Measurements from ENCODE around the gene NOP9.

The NOP9 gene

DNA sequence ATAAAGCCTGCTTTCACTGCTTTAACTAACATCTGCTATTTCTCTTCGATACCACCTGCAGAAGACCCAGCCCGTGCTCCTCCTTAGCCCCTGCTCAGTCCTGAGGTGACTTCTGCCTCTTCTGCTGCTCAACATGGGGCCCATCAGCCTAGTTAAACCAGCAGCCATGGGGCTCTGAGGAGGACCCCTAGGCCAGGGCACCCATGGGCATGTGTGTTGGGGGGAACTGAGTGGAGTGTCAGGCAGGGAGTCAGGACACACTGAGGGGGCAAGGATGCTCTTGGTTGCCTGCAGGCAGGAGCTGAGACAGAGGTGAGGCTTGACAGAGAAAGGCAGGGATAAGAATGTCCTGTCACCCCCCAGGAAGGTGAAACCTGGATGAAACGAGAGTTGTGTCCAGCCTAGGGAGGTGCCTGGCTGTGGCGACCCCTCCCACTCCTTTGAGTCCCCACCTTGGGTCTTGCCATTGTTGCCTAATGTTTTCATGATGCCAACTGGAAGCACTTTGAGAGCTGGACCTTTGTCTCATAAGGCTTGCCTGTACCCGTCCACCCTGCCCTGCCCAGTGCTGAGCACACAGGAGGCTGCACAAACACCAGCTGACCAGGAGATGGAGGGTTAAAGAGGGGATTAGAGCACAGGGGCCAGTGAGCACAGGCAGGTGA lies 15.7 kb upstream of the NOP9 start:
- DNase-seq = no peak

DNA sequence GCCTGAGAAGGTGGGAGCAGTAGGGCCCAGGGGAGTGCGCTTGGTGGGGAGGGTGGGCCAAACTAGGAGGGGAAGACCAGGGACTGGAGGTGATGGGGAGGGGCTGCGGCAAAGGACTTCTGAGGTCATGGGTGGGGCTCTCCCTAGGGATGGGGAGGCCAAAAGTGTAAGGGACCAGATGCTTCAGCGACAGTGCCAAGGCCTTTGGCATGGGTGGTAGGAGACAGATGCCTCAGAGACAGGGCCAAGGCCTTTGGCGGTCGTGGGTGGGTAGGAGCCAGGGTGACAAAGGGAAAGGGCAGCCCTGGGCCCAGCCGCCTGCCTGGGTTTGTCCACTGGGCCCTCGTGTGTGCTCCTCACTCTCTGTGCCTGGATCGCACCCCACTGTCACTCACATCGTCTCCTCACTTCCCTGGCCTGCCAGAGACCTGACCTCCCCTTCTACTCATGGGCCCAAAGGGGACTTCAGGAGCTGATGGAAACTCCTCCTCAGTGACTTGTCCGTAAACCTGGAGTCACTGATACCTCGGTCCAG lies 15.1 kb upstream of the NOP9 start:
- no peak for DNase-seq

DNA sequence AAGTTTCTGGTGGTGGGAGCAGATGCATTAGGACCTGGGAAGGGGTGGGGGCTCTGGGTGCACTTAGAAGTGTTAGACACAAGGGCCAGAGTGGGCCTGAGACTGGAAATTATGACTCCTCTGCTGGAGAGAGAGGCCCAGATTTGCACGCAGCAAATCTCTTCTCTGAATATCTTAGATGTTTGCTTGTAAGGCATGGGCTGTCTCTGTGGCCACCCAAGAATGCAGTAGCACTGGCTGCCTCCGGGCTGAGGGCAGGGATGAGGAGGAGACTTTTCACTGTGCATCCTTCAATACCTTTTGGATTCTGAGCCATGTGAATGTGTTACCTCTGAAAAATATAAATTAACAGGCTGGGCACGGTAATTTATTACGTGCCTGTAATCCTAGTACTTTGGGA lies 14.3 kb upstream of the NOP9 start:
- no peak for DNase-seq

DNA sequence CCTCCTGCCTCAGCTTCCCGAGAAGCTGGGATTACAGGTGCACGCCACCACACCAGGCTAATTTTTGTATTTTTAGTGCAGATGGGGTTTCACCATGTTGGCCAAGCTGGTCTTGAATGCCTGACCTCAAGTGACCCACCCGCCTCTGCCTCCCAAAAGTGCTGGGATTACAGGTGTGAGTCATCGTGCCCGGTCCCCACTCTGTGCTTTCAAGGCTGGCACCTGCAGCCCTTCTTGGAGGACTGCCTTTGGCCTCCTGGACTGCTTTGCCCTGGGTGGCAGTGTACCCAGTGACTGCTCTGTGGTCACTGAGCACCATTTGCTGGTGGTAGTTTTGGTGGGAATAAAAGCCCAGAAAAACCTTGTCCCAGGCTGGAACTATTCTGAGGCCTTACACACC lies 12.7 kb upstream of the NOP9 start:
- DNase-seq = no peak

DNA sequence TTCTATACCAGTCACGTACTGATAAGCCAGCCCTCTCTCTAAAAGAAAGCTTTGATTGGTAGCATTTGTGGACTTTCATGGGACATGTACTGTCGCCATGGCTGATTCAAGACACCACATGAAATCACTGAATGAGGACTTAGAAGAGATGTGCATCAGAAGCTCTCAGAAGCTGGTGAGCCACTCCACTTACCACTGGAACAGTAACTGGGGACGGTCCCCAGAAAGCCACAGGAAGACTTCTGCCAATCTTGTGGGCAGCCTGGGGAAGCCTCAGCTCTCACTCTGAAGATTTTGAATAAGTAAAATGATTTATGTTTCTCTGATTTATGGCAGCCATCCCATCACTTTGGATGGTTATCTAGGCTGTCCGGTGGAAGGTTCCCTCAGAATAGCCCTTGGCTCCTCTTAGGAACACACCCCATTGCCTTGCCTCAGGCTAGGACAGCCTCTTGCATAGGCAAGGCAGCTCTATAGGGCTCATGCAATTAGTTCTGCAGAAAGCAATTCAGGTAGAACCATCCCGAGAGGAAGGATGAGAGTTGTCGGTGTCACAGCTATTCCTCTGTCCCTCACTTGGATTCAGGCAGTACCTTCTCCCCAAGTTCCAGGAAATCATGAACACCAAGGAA lies 9.9 kb upstream of the NOP9 start:
- DNase-seq = no peak

DNA sequence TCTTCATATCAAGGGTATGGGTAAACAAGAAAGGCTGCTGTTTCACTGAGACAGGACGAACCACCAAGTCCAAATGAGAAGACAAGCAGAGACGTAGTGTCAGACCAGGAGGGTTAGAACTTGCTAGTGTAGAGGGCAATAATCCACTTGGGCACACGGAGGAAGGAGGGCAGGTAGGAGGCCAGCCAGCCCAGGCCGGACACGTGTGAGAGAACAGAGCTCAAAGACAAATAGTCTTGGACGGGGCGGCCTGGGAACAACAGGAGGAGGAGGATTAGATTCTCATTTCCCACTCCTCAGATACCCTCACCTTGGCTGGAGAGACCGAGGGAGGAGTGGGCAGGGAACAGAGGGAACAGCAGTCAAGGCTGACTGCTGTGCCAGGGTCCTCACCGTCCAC lies 8.9 kb upstream of the NOP9 start:
- DNase-seq = no peak

DNA sequence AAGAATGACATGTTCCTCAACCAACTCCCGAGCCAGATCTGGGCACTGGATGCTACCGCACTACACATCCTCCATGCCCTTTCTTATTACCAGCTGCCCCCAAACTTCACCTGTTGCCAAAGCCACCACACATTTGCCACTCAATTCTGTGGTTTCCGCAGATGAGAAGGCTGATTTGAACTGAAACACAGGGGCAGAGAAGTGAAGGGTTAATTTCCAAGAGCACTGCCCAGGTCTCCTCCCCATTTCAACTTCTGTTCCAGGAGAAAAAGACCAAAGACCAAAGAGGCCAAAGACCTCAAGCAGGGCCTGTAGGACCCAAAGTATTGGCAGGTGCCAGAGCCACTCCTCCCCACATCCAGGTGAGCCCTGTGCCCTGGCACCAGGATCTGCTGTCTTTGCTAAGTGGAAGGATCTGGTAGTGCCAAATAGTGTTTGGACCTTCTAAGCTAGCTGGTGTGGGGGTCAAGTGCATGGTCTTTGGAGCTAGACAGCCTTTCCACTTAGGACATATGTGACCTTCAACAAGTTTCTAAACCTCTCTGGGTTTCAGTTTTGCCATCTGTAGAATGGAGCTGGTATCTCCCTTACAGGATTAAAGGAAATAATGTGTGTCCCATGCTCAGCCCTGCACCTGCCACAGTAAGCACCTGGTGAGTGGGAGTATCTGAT lies 8.1 kb upstream of the NOP9 start:
- DNase-seq = no peak

DNA sequence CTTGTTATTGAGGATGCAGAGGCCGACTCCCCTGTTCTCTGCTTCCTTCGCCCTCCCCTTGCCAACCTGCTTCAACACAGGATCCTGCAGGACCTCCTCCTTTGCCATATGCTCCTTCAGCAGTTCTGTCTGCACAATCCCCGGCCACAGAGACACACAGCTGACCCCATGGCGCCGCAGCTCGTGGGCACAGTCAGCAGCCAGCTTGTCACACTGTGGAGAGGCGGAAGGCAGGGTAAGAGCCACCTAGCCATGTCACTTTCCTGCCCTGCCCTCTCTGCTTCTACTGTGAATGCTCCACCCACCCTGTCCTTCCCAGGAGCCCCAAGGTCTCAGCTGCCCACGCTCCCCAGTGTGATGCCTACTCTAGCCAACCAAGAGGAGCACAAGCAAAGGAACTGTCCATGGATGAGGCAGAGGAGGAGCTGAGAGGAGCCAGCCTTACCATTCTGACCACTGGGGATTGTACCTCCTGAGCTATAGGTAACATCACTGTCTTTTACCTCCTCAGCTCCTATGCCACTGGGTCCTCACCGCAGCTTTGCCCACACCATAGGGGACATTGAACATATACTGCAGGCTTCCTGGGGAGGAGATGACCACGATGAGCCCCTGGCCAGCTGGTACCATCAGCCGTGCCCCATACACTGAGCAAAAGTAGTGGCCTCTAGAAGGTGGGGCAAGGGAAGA lies 7.4 kb upstream of the NOP9 start:
- DNase-seq = no peak

DNA sequence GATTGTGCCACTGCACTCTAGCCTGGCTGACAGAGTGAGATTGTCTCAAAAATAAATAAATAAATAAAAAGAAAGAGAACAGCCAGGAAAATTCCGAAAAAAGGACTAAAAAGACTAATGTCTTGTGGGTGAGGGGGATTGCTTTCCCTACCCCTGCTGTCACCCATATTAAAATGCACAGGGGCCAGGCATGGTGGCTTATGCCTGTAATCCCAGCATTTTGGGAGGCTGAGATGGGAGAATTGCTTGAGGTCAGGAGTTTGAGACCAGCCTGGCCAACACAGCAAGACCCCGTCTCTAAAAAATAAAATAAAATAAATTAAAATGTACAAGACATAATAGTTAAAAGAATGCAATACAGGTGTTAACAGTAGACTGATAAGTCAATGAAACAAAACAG lies 6.1 kb upstream of the NOP9 start:
- no peak for DNase-seq

DNA sequence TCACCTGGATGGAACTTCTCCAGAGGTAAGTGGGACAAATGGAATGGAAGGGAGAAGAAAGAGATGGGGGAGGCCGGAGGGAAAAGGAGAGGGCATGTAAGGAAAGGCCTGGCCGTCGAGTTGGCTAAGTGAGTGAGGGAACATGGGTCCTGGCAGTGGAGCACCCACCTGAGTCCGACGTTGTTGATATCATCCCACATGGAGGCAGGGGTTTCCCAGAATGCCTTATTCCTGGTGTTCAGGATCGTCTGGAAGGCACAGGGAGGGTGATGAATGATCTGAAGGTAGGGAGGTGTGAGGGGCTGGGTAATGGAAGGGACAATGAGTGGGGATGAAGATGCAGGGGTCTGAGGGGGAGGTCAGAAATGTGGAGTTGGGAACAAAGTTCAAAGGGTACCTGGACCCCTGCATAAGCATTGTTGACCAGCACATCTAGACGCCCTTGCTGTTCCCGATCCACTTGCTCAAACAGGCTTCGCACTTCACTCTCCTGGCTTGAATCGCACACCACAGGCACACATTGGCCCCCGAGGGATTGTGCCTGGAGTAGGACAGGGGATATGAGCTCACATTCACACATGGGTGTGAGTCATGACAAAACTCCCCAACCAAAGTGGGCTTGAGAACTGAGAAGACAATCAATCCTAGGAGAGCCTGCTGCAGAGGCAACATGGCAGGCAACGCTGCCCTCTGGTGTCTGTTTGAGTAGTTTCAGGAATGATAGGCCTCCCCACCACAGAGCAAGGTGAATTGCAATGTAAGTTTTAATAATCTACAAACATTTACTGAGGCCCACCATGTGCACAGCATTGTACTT lies 3.1 kb upstream of the NOP9 start:
- DNase-seq = peak; percentile 23

DNA sequence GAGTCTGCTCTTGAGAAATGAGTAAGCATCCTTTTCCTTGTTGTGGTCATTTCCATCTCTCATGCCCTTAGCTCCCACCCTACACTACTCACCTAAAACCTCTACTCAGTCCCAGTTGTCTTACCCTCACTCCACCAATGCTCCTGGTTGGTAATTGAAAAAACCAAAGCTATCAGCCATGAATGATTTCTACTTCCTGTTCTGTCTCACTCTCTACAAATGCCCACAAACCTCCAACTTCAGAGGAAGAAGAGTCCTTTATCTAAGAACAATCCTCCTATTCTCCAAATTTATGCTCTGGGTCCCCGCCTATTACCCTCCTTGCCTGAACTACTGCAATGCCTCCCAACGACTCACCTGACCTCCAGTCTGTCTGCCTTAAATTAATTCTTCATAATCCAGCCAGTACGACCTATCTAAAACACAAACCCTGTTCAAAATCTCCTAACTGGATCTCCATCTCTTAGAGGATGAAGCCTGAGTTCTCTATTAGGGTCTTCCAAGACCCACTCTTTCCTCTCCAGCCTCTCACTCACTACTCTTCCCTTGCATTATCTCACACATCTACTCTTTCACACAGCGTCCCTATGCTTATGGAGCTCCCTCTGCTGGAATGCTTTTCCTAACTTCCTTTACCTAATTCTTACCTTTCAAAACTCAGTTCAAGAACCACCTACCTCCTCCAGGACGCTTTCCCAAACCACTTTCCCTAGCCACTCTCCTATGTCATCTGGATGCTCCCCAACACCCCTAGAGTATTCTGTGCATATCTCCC lies 2.3 kb upstream of the NOP9 start:
- DNase-seq = no peak

DNA sequence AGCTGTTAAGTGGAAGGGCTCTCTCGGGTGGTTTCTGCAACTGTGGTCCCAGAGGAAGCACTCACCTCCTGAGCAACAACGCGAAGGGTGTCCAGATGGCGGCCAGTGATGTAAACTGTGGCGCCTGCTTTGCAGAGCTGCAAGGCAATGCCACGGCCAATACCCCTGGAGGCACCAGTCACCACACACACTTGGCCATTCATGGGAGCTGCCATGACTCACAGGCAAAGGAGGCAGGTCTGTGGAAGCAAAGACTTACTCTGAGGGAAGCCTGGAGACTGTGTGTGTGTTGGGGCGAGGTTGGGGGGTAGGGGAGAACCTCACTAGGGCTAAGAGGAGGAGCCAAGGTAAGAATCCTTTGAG lies 777 bp upstream of the NOP9 start:
- DNase-seq = no peak

DNA sequence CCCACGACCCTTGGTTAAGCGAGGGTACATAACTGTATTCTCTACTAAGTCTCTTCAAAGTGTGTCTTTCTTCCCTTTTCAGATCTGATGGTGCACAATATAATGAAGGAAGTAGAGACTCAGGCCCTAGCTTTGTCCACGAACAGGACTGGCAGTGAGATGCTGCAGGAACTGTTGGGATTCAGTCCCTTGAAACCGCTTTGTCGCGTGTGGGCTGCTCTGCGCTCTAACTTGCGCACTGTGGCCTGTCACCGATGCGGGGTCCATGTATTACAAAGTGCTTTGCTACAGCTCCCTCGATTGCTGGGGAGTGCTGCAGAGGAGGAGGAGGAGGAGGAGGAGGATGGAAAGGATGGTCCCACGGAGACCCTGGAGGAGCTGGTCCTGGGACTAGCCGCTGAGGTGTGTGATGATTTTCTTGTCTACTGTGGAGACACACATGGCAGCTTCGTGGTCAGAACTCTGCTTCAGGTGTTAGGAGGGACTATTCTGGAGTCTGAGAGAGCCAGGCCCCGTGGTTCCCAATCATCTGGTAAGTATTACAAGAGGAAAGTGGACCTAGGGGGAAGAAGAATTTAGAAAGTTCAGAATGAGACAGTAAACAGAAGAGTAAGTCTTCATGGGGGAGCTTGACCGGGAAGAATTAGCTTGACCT lies 803 bp downstream of the NOP9 start:
- no peak for DNase-seq

DNA sequence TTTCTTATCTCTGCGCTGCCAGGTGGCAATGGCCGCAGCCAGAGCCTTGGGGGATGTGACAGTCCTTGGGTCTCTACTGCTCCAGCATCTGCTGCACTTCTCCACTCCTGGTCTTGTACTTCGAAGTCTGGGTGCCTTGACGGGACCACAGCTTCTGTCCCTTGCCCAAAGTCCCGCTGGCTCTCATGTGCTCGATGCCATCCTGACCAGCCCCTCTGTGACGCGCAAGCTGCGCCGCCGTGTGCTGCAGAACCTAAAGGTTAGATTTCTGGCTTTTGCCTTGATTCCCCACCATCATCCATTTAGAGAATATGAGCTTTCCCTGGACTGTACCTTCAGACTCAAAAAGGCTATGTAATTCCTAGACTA lies 4.4 kb downstream of the NOP9 start:
- DNase-seq = no peak

DNA sequence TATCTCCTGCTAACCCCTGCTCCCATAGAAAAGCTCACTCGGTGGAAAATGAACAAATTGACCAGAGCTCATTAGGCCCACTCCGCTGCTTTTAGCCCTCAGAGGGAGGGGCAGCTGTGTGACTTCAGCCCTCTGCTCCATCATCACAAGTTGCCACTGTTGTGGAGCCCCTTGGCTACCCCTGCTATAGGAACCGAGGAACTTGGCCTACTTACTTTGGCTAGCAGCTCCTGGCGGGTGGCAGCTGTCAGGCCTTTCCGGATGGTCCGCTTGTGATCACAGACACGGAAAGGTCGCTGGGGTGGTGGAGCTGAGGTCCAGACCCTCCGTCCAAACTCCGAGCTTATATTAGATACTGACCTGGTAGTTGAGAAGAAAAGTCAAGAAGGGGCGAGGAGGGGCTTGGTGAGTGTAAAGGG lies 7.5 kb downstream of the NOP9 start:
- no peak for DNase-seq

DNA sequence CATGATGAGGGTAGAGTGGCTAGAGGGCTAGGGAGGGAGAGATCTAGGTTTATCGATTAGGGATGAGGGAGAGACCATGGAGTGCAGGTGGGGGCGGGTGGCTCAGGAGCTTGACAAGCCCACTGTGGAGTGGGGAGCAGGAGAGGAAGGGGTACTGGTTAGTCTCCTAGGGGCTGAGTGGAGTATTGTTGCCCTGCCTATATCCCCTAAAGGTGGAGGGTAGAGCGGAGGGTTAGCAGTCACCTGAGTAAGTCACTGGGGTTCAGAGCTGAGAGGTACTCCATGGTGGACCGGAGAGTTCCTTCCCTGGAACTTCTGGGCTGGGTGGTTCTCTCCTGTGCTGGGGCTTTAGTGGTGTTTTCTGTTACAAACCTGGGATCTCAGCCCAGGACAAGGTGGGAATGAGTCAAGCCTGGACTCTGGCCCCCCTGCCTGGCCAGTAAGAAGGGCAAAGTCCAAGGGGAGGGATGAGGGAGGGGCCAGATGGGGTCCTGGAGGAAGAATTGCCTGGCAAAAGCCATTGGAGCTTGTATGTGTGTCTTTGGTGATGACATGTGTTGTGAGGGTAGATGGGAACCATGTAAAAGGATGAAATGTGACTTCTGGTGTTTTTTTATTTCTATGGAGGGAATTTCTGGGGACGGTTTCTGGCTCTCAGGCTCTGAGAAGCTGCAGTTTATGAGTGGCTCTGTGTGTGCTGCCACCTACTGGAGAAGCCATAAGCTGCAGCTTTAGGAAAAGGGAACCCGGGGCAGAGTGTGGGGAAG lies 8.1 kb downstream of the NOP9 start, which contains the start of gene CIDEB:
TSS of gene CIDEB (minus strand) at position 403 of the 767 bp plus-strand sequence. CDS start at position 284, 119 bp downstream.
- peak; percentile 27 for DNase-seq

DNA sequence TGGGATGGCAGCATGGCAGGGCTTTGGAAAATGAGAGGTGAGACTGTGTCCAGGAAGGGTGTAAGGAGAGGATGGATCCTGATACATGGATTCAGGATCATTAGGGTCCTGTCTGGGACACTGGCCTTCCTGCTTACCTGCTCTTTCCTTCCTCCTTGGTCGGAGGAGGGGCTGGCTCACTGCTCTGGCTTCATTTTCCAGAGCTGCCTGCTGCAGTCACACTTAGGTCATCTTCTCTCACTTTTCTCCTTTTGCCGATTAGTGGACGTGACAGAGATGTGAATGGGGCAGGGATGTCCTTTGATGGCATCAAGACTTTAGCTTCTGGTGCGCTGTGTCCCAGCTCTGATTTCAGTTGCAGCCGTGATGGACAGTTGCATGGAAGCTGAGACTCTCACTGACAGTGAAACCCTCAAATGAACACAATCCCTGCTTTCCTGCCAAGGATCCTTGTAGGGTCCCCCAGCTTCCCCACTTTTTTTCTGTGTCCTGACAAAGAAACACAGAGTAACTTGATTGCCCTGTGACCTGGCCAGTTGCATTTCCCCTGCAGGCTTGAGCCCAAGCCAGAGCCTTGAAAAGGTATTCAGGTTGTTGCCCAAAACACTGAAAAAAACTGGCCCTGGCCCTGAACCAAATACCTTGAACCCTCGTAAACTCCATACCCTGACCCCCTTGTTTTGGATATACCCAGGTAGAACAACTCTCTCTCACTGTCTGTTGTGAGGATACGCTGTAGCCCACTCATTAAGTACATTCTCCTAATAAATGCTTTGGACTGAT lies 8.9 kb downstream of the NOP9 start:
- no peak for DNase-seq

DNA sequence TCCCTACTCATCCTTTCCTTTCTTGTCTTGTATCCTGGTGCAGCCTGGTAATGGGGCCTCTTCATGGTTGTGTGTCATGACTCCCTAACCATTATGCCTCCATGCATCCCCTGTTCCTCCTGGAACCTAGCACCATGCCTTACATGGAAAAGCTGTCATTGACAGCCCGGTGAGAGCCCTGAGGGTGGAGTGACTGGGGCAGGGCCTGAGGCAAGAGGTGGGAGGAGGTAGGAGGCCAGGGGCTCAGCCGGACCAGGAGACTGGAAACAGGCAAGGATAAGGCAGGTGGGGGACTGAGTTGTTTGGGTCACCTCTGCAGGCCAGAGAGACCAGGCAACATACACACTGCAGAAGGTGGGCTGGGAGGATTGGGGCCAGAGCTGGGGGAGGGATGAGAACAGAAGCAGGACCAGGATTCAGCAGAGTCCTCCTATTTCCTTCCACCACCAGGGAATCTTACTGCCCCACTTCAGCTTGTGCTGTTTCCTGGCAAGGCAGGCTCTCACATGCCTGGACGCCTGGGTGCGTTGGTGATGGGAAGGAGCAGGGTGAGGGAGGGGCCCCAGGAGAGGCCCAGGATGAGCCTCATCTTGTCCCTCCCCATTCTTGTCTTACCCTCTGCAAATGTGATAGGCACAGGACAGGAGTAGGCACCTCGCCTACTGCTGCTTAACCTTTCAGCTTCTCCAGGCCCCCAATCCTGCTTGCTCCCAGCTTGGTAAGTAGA lies 10.1 kb downstream of the NOP9 start, which contains the start of gene LTB4R2:
TSS of gene LTB4R2 (plus strand) at position 603 of the 727 bp plus-strand sequence. CDS start 525 bp downstream, outside the sequence.
- DNase-seq = no peak

DNA sequence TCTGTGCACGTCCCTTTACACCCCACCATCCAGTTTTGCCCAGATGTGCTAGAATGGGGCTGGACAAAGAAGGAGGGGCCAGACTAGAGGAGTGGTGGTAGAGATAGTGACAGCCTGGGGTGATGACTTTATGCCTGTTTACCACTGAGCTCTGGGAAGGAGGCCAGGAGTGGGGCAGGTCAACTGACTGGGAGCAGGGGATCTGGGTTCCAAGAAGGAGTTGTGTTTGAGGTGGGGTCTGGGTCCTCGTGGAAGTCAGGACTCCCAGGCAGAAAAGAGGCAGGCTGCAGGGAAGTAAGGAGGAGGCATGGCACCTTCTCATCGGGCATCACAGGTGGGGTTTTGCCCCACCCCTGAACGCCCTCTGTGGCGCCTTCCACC lies 10.6 kb downstream of the NOP9 start:
- DNase-seq = peak; percentile 27
